B cell (primary cell): ENCODE measurements around the gene ACBD3.

Source experiments
- CTCF ChIP-seq: fragments of 200-600 bp; IDR thresholded peaks from one replicate; pipeline ENCODE4 v1.8.0; 2022; ENCODE audit warnings: antibody characterized with exemption, mild to moderate bottlenecking
- EZH2 ChIP-seq: IDR thresholded peaks from 2 replicates; pipeline ENCODE4 v1.6.1; 2012; ENCODE audit warnings: borderline replicate concordance, low read depth, mild to moderate bottlenecking, moderate library complexity, low read length; ENCODE audit not compliant: insufficient read depth, poor library complexity, severe bottlenecking

- no peak for TF ChIP-seq CTCF
- no peak for TF ChIP-seq EZH2
Measured at GRCh38 chr1:226104671-226105121, 81.8 kb downstream of the ACBD3 start.
